Stimulated activated CD4-positive, alpha-beta T cell treated with anti-CD3 and anti-CD28 coated beads, TNF-alpha, amount 100 ng/mL, for 48 hours (primary cell): Measurements from ENCODE around the gene LHPP.
A peak's percentile ranks its signal among the peaks of the same experiment; 100 is the strongest.

Experiments used
- DNase-seq, 3 donors: peaks; one replicate each; pipeline ENCODE4 v3.0.0-alpha.2; 2020; ENCODE audit warnings: low read depth in 3 of 3

Gene LHPP

DNA sequence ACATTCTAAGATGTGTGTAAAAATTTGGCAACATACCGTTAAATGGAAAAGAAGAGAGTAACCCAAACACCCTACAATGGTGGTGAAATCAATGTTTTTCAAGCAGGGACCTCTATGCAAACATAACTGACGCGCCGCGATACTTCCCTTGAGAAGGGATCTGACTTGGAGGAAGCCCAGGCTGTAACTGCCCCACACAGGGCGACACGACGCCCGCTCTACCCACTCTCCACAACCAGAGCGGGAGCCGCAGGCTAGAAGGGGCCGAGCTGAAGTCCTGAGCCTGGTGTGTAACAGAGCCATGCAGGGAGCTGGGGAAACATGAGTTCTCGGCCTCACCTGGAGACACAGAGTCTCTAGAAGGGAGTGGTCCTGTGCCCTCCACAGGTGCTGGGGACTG lies 162.4 kb downstream of the LHPP start:
- no peak for DNase-seq

DNA sequence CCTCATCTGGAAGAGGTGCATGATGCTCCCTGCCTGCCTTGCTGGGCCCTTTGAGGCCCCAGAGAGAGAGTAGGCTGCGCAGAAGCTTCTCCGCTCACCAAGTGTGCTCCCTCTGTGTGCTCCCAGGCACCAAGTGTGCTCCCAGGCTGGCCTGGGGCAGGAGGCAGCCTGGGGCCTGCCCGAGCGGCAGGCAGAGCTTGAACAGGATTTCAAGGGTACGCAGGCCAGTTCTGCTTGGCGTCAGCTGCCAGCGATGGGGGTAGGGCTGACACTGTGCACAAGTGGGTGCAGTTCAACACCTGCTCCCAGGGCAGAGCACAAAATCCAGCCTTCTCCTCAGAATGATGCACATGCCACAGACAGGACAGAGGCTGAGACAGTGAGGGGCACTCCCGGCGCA lies 162.8 kb downstream of the LHPP start:
- DNase-seq, result no peak

DNA sequence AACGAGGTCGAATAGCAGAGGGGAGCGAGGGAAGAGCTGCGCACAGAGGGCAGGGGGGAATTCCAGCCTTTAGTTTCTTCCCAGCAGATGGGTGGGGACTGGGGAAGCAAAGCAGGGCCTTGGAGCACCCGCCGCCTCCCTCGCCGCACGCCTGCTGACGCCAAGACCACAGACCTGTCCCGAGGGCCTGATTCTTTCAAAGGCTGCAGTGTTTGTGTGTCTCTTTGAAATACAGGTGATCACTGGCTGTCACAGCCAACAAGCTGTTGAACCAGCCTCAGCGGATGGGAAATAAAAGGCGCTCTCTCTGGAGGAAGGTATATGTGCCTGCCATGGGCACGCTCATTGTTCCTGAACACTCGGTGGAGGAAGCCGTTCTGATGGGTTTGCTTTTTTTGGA lies 163.3 kb downstream of the LHPP start:
- no peak for DNase-seq

DNA sequence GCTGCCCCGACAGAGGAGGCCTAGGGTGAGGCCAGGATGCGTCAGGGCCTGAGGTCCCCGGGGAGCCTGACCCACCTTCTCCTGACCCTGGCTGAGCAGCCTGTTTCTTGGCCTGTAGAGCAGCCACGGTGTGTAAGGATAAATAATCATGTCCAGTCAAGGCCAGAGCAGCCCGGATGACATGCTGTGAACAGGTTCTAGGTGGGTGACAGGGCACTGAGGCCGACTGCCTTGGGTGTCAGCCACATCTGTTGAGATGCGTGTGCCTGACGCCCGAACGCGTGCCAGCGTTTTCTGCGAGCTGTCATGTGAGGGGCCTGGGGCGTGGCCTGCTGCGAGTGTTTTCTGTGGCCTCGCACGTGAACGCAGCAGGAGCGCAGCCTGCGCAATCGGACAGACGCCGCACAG lies 164.2 kb downstream of the LHPP start:
- DNase-seq, result no peak

DNA sequence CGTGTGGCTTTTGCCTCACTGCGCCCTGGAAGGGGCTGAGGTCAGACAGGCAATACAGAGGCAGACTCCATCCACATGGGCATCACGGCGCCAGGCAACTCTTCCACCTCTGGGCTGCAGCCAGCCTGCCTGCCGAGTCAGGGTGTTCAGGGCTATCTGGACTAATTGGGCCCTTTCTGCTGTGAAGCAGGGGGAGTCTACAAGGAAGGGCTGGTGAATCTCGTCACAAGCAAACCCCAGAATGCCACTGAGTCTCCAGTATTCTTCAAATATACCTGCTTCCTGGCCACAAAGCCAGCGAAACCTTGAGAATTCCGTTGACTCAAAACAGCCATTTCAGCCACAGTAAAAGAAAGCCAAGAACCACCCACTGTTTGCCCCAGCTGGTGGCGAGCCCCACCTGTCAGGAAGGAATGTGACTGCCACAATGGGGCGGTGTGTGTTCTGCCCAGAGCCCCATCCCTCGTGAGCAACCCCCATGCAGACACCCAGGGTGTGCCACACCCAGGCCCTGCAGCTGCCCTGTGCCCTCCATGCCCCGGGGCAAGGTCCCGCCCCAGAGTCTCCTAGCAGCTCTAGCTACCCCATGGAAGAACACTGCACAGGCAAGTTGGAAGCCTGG lies 165.2 kb downstream of the LHPP start:
- peak in 1 of 3 donors; percentile 30 for DNase-seq

DNA sequence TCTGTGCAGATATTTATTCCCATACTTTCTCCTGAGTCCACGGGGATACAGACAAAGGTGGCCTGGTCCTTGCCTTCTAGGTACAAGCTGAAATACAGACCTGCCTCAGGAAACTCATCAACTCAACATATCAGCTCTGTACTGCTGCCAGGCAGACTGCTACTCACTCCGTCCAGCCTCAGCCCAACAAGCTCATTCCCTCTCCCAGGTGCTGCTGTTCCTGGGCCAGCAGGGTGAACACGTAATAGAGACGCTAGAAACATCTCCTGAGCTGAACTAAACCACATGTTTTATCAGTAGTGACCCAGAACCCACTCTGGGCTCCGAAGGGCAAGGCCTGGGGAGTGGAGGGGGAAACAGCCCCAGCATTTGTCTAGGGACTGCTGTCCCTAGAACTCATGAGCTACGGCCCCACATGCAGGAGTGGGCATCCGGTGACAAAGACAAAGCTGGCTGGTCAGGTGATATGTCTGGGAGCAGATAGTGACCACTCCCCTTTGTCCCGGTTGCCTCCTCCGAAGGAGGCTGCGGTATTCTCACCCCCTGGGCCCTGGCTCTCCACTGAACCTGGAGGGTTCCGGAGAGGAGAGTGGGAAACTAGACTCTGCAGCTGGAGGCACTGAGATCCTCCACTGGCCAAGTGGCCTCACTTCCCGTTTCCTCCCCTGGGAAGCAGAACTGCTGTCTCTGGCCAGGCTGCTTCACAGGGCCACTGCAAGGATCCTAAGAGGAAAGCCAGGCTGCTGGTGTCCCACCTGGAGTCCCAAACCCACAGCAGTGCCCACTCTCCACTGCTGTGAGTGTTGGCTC lies 166.4 kb downstream of the LHPP start:
- no peak for DNase-seq

DNA sequence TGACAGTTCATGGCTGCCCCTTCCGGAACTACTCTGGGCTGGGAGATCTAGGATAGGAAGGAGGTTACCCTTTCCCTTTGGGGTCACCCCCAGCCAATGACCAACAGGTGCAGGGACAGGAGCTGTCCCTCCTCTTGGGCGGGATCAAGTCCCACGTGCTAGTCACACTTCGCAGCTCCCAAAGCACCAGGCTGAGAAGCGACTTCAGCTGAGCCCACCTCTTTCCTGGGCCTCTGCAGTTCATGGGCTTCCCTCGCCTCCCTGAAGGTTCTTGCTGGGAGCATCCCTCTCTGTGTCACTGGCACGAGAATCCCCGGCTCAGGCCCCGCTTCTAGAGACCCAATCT lies 167.0 kb downstream of the LHPP start:
- DNase-seq, result no peak

DNA sequence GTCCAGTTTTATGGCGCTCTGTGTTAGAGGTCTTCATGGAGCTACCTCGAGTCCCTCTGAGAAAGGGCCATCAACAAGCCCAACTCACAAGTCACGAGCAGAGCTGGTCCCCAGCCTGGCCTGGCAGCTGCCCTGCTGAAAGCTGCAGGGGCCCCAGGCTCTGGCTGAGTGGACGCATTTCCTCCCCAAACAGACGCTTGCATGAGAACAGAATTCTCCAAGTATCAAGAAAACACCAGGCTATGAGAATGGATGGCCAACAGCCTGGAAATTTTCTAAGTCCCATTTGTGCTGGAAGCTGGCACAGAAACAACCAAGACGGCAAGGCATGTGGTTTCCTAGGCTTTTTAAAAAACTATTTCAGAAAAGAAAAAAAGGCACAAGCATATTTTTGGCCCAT lies 167.8 kb downstream of the LHPP start:
- DNase-seq, result no peak

DNA sequence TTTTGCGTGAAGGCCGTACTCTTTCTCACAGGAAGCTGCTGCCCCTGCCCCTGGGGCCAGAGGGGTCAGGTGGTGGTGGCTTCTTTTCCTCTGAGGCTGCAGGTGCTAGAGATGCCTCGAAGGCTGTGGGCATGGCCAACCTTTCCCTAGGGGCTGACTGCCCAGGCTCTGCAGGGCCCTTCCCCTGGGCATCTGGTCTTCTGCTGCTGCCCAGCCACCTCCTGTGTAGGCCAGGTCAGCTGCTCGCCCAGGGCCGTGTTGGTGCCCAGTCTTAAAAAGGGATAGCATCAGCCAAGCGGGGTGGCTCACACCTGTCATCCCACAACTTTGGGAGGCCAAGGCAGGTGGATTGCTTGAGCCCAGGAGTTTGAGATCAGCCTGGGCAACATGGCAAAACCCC lies 168.2 kb downstream of the LHPP start:
- no peak for DNase-seq

DNA sequence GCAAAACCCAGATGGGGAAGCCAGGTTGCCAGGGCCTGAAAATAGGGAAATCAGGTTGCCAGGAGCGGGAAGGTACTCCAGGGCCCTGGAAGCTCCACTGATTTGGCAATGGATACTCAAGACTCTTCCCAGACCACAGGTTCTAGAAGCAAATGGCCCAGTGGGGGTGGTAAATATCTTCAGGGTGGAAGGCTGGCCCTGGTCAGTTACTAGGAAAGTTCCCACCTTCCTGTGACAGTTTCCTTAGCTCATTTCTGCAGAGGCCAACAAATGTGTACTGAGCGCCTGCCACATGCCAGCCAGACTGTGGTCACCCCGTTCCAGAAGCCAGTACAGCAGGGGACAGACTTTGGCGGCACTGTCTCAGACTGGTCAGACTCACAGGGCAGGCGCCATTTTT lies 168.9 kb downstream of the LHPP start:
- DNase-seq, result no peak

DNA sequence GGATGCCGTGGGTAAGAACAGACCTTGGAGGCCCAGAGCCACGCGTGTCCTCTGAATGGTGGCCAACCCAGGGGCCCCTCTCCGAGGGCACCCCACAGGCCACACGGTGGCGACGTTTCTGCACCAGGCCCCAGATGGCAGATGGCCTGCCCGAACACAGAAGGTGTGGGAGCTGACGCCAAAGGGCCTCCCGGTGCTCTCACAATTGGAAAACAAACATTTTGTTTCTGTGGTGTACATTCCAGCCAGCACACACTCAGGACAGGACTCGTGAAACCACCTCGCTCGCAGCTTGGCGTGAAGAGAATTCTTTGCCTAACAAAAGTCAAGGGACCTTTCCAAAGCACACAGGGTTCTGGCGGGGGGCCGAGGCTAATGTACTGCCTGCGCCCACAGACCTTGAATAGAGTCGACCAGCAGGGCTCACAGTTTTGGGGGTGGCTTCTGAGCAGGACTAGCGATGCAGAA lies 170.5 kb downstream of the LHPP start:
- no peak for DNase-seq

DNA sequence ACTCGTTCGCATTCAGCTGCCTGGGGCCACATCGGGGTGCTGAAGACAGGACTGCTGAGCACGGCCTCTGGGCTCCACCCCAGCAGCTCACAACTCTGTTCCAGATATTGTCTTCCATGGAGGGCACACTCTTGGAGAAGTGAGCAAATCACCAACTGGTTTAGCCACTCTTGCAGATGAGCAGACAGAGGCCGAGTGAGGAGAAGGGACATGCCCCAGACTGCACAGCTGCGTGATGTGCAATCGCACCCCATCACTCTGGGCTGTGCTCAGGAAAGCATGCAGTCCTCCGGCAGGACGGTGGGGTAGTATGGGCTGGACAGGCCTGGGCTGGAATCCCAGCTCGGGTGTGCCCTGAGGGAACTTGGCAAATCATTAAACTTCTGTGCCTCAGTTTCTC lies 170.9 kb downstream of the LHPP start:
- no peak for DNase-seq

DNA sequence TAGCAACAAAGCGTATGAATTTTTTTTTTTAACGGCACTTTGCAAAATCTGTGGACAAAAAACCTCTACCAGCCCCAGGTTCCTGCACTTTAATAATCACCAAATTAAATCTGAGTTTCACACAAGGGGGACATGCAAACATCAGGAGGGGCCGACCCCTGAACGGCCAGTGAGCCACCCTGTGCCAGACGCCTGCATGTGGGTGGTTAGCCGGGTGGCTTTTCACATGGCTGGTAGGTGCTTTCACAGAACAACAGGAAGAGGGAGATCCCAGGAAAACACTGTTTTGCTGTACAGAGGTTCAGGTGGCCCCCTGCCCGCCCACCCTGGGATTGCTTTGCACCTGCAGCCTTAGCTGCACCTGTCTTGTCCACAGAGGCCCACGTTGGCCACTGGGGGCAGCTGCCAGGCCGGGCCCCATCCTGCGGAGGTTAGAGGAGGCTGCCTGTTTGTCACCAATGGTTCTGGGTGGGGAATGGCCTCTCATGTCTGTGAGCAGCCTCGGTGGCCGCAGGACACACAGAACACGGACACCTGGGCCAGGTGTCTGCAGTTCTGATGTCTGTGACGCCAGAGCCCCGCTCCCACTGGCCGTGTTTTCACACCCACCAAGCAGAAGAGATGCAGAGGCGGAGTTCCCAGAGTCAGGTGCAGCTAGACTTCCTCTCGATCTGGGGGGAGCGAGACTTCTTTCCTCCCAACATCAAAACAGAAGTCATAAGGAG lies 174.8 kb downstream of the LHPP start:
- no peak for DNase-seq

DNA sequence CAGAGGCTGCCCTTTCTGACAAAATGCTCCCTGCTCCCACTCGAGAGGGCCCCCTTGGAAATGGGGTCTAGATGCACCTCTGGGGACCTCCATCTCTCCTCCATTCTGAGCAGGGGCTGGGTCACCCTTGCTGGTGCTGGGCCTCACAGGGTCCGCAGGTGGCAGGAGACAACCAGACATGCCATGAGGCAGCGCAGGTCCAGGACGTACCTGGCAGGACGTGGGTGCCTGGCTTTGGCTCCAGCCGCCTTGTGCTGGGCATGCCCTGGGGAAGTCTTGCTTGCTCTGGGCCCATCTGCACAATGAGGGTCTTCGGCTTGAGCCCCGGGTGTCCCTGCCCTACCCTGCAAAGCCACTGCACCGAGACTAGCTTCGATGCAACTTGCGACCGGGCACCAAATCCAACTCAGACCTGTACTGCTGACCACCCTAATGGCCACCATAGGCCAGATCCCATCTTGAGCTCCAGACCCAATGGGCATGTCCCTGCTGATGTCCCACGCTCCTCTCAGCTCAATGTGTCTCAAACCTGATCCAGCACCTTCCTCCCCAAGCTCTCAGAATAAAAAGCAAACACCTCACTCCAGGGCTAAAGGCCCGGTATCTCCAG lies 175.6 kb downstream of the LHPP start:
- DNase-seq, result no peak

DNA sequence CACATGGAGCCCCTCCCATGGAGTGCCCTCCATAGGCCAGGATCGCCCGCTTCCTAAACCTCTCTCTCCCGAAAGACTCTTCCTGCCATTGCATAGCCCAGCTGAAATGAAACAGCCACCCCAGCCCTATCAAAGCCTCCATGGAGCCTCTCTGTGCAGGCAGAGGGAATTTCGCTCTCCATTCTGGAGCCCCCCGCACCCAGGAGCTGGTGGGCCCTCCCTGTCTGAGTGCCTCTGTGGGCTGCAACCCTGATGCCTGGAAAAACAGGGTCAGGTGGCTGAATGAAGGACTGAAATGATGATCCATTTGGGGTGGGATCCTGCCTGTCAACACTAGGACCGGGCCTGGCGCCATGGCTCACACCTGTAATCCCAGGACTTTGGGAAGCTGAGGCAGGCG lies 176.1 kb downstream of the LHPP start:
- DNase-seq, result no peak

DNA sequence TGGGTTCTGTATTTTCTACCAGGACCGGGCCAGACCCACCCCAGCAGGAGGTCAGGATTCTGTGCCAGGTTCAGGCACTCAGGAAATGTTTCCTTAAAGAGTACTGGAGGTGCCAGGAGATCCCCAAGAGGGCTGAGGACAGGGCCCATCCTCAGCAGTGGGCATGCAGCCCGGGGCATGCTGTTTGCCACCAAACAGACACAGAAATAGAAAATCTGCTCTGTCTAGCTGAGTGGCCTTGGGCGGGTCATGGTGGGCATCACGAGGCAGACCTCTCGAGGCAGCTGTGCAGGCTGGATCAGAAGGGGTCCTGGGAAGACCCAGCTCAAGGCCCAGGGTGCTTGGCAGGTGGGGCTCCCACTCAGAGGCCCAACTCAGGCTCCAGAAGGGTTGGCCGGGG lies 177.6 kb downstream of the LHPP start:
- DNase-seq, result no peak

DNA sequence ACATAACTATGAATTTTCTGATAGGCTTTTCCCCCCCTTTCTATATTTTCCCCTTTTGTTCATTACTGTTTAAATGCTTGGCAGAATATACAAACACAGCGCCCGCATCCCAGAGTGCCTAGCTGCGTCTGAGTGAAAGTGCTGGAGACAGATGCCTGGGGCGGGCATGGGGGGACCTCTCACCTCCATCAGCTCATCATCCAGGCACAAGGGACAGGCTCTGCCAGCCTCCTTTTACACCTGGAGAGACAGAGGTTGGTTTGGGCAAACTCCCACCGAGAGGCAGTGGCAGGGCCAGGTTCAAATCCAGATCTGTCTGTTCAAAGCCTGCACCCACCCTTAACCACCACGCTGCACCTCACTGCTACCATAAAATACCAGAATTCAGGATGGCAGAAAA lies 178.0 kb downstream of the LHPP start:
- DNase-seq, result no peak

DNA sequence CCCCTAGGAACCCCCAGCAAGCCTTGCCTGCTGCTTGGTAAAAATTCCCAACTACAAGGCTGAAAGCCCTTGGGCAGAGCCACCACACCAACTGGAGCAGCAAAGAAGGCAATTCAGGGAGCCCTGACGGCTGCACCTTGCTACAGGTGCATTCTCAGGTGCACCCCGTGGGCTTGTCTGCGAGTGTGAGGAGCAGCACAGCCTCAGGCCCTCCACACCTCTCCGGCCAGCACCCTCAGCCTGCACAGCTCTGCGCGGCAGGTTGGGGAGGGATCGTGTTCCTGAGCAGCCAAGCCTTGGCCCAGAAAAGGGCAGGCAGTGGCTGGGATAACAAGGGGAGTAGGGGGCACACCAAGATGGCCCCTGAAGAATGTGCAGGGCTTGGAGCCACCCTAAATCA lies 178.4 kb downstream of the LHPP start:
- no peak for DNase-seq

DNA sequence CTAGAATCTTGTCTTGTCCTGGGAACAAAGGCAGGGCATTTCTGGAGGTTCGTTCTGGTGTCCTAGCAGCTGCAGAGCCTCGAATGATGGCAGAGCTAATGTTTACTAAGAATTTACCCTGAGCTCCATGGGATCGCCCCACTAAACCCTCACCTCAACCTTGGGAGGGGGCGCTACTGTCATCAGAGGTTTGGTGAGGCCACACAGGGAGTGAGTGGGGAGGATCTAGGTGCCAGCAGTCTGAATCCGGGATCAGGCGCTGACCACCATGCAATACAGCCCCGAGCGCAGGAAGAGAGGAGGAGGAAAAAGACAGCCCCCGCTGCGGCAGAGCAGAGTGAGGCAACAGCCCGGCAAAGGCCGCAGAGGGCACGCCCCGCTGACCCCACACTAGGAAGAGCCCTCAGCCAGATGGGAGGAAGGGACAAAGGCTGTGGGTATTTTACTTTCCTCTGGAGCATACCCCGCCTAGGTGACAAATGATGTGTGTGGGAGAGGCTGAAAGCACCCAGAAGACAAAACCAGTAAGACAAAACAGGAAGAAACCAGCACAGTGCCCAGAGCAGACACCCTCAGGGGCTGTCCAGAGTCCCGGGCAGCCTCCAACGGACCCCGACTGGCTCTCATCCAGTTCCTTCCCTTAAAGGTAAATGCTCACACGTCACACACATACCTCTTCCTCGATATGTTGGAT lies 179.1 kb downstream of the LHPP start:
- no peak for DNase-seq

DNA sequence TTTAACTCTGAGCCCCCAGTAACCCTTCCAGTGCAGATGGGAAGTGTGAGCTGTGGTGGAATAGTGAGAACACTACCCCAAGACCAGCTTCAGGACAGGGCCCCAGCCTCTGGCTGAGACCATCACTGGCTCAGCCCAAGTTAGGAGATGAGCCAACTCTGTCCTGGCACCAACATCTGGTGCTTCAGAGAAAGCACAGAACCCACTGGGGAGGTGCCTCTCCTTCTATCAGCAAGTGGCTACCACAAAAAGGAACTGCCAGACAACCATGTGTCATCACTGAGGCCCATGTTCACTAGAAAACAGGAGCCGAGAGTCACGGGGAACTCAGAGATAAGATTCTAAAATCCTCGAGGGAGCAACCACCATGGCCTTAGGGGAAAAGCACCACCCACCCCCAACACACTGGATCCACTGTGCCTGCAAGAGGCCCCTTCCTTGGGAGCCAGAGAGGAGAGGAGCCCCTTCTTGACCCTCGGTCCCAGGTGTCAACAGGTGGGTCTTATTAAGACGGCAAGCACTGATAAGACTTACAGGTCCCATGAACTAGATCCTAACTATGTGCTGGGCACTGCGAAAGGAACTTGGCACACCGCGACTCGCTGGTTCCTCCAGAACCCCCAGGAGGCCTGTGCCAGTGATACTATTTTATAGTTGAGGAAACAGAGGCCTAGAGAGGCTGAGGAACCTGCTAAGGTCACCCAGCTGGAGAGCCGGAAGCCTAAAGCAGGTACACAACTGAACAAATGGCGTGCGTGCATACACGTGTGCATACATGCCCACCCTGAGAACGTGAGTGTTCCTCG lies 179.9 kb downstream of the LHPP start:
- DNase-seq, result no peak

DNA sequence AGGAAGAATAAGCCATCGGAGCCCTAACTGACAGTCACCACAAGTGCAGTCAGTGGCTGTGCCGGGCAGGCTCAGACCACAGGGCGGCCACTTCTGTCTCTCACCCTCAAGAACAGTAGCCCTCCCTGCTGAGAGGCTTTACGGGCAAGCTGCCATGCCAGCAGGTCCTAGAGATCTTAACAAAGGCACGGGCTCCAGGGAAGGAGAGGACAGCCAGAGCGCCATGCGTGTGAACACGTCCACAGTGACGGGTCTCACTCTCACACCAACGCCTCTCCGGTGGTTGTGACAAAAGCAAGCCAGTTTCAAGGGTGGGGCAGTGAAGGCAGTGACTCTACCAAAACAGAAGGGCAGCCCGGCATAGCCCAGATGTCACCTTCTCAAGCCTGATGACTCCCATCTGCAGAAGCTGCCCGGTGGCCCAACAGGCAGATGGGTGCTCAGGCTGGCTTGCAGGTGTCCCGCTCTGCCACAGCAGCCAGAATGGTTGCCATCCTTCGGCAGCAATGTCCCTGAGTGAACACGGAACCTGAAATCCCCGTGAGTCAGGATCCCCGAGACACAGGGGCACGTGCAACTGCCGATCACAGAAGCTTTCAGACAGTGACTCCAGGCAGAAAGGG lies 180.6 kb downstream of the LHPP start:
- no peak for DNase-seq
